DMS53 treated with DMSO at 0.1 percent for 48 hours (cell line): Measurements from ENCODE around the gene CCDC51.

Source experiments
- DNase-seq: peaks from one replicate; lab custom pipeline; 2025; ENCODE audit not compliant: unreplicated experiment; lab: John Stamatoyannopoulos, UW

Gene CCDC51

DNA sequence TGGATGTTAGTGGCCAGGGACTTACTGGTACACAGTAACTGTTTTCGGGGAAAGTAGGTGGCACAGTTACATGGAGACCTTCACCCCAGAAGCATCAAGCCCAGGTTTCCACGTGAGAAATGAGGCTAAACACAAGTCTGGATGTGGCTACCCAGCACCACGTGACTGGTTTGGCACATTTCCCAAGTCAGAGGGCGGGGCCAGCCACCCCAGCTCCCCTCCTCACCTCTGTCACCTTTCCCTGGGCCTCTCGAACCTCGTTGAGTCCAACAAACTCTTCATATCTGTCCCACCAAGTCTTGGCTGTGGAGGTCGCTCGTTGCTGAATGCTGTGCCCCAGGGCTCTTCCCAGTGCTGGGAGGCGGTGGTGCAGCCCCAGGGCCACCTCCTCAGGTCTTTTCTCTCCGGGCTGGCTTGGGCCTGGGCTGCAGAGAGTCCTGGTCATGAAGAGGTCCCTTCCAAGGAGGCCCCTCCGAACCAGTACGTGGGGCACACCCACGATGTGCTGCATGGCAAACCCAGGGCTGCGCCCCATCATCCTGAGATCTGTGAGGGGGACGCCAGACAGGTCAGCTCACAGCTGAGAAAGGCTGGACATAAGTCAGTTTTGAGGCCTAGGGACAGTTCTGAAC, 5.2 kb downstream of the CCDC51 start:
- DNase-seq, result no peak

DNA sequence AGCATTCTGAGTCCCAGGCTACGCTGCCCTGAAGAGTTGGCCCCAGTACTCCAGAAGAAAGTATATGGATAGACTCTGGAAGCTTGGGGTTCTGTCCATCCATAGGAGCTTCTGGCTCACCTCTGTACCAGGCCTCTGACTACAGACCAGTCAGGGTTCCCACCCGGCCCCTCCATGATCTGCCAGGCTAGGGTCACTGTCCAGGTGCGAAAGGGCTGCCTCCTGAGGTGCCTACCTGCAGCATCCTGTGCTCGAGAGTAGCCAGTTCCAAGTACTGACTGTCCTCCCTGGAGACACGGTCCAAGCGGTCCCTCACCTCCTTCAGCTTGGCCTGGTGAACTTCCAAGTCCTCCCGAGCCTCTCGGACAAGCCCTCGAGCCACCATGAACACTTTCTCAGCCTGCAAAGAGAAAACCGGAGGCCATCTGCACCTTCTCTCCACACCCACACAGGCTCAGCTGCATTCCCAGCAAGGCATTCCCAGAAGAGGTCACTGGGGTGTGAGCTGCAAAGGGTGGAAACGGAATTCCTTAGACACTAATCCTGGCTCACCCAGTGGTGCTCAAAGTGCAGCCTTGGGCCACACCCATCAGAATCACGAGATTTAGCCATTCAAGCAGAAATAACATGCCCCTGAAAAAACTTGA, 6.3 kb downstream of the CCDC51 start:
- no peak for DNase-seq

DNA sequence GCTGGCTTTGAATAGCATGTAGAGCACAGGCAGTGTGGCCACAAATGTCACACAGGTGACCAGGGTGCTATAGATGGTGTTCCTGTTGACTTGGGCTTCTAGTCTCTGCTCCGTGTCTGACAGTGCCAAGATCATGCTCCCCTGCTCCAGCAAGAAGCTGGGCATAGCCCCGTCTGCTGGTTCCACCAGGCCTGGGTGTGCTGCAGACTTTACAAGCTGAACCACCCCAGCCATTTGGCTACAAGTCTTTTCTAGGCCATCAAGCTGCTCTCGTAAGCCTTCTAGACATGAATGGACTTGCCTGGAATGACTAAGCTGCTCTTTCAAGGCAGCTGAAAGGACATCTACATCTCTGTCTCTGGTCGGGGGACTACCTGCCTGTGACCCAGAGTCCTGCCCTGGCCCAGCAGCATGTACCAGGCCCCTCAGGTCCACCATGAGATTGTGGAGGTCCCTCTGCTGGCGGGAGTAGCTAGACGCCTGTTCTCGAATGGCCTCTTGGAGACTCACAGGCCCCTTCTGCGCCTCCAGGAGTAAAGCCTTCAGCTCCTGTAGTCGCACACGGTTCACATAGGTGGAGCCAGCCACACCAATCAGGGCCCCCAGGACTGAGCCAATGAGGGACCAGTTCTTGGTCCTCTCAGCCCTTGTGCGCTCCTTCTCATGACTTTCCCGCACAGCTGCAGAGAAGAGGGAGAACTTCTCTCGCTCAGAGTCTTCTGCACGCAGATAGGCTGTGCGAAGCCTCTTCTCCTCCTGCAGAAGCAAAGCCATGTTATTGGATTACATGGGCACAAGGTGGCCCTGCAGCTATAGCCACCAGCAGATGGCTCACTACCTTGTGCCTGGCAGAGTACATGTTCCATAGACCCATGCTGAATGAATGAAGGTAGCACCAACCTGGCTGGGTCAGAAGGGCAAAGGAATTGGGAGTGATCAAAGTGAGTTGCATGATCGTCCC, 7.2 kb downstream of the CCDC51 start:
- DNase-seq, result no peak

DNA sequence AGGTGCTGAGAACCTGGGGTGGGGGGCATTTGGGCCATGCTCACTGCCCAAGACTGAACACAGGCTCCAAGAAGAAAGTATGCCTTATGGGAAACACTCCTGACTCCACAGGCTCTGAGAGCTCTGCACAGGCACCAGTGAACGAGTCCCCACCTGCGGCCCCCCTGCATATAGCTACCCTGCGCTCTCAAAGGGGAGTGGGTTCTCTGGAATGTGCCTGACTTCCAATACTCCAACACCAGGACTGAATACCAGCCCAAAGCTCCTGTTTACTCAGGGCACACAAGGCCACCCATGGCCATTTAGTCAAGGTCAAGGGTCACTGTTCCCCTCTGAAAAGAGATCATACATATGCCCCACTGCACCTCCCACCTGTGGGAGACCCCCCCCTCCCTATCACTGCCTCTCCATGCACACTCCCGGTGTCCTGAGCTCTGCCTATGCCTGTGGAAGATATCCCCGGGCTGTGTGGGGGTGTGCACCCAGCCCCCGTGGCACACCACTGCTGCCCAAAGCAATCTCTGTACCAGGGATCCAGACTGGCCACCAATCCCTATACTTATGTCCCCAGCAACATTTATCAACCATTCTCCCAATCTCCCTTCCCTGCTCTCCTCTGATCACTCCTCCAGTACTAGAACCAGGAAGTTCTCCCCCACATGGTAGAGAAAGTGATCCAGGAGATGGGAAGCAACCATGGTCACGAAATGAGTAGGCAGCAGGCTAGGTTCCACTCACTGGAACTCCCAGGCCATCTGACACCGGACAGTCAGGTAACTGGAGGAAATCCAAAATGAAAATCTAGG, 8.5 kb downstream of the CCDC51 start:
- DNase-seq, result no peak

DNA sequence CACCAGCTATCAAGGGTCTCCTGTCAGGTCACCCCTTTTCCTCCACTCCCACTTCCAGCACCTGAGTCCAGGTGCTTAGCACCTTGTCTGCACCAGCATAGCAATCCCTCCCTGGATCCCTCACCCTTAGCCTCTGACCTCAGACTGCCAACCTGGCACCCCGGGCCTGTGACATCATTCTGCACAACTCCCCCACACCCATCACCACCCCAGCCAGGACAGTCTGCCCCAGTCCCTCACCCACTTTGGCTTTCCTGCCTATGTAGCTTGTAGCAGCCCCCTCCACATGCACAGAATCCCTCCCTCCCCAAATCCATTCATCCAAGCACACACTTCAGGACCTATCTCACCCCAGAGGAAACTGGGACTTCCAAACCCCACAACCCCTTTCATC, 9.2 kb downstream of the CCDC51 start:
- DNase-seq, result no peak

DNA sequence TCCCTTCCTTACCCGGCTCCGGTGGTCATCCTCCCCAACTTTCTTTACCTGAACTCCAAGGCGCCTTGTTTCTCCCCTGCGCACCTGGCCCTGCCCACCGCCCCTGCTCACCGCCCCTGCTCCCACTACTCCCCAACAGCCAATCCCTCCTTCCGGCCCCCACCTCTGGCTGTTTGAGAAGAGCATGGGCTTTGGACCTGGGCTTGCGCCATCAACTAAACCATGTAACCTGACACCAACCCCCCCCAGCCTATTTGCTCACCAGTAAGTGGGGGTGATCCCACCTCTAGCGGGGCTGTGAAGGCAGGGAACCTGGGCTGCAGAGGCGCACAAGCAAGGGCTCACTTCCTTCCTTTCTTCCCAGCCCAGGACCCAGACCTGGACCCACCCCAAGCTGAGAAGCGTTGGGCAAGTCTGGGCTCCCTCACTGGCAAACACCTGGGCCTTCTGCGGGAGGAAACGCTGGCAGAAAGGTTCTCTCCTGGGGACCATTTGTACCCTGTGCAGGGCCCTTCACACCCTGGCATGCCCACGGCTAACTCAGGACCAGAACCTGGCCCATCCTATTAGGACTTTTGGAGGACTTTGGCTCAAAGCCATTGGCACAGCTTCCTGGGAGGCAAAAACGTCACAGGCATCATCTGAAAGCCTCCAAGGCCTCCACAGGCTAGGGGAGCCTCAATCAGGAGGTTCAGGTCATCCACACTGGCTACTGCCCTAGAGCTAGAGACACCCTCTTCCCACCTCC, 9.8 kb downstream of the CCDC51 start, which contains the start of gene PLXNB1:
Gene PLXNB1 (minus strand): TSS at position 127 of the 748 bp plus-strand sequence. CDS start 5,475 bp downstream, outside the sequence.
- DNase-seq, result peak; percentile 5

DNA sequence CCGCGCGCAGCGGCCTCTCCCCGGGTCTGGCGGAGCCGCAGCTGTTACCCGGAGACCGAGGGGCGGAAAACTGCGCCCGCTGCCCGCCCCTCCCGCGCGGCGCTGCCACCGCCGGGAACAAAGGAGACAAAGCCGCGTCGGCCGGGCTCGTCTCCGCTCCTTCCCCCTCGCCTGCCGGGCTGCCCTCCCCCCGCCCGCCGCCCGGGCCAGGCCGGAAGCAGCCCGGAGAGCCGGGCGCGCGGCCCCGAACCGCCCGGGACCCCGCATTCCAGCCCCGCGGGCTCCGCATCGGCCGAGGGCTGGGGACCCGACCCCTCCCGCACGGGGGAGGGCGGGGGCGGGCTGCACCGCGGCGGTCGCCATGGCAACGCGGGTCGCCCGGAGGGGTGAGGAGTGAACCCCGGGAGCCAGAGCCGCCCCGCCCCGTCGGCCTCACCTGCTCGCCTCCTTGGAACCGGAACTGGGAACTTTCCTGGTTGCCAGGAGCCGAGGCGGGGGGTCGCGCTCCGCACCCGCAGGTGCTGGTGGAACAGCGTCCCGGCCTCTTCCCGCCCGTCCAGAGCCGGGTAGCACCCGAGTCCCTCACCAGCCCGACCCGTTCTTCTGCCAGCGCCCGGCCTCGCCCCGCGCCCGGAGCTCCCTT, 10.5 kb downstream of the CCDC51 start:
- peak; percentile 3 for DNase-seq

- peak; percentile 7 for DNase-seq
These were observed 11.2 kb downstream of the CCDC51 start for GRCh38 chr3:48428572-48429316.

- no peak for DNase-seq
These were observed 11.8 kb downstream of the CCDC51 start for GRCh38 chr3:48428088-48428571.

GRCh38 chr3:48427630-48427962, 12.3 kb downstream of the CCDC51 start:
- DNase-seq, result no peak

DNA sequence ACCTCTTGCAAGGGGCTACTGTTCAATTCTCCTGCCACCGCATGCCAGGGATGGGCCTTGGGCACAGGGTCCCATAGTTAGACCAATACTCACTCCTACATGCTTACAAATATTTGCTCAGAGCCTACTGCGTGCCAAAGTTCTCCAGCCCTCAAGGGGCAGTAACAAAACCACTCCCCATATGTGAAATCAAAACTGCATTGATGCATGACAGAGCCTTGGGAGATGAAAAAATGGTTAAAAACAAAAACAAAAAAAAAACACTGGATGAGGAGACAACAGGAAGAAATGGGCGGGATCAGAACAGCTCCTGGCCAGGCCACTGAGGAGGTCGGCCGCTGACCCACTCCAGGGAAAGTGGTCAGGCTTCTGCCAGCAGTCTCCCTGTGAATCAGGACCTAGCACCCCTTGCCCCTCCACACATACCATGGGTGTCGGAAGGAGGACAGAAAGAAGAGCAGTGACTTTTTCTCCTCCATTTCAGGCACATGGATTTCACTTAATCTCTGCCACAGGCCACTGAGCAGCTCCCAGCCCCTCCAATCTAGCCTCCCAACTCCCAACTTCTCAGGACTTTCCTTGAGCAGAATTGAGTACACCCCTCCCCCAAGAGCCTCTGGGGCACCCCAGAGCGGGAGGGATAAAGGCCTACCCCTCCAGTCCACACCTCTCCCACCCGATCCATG, 12.8 kb downstream of the CCDC51 start:
- no peak for DNase-seq

DNA sequence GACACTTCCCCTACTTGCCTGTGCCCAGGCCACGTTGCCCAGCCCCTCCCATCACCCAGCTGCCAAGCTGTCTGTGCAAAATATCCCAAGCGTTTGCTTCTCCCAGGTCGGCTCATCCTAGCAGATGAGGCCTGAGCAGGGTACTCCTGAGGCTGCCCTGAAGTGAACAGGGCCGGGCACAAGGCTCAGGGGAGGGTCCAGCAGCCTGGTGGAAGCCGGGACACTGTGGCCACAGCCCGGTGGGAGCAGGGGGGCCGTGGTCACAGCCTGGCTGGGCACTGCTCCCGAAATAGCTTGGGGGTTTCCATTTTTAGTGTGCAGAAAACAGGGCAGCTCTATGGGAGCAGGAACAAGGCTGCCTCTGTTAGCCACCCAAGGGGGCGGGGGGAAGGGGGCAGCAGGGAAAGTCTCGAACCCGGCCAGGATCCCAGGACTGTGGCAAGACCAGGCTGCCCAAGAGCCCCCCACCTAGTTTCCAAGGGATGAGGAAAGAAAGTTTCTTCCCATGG, 13.5 kb downstream of the CCDC51 start:
- DNase-seq, result no peak

DNA sequence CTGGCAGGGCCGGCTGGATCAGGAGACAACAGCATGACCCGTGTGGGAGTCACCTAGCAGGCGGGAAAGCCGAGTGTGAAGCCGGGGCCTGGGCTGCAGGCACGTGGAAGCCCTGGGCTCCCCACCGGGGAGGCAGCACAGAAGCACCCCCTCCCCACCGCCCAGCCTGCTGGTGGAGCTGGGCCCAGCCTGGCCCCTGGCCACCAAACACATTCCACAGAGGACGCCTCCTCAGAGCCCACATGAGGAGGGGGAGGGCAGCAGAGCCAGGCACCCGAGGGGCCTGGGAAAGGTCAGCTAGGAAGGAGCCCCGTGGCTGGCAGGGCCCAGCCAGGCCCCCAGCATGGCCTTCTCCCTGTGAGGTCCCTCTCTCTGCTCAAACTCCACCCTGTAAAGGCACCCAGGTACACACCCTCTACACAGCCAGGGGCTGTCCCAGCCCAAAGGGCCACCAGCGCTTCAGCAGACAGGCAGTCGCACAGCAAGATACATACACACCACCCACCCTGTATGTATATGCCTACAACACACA, 14.6 kb downstream of the CCDC51 start:
- no peak for DNase-seq

GRCh38 chr3:48423883-48424695, 15.8 kb downstream of the CCDC51 start:
- DNase-seq, result no peak

GRCh38 chr3:48423241-48423882, 16.6 kb downstream of the CCDC51 start:
- no peak for DNase-seq

DNA sequence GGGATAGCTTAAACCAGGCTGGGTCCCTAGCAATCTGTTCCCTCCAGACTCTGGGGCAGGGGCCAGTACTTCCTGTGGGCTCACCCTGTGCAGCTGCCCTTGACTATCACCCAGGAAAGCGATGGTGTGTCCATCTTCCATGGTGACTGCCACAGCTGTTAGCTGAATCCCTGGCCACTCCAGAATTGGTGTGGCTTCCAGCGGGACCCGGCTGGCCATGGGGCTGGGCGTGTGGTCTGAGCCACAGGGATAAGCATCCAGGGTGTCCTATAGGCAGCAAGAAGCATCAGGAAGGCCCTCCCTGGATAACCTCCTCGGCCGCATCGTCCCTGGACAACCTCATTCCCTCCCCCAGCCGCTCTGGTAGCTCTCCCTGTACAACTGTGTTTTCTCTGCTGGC, 17.2 kb downstream of the CCDC51 start:
- no peak for DNase-seq

- DNase-seq, result no peak
These were observed 17.6 kb downstream of the CCDC51 start for GRCh38 chr3:48422272-48422671.
